IPS-18c (cell line): ENCODE results near the gene MT4.

ENCODE experiments used
- H3K4me3 ChIP-seq: 2 replicates; pipeline ENCODE4 v1.7.0; 2013; ENCODE audit warnings: low read depth, mild to moderate bottlenecking, low read length, moderate library complexity; ENCODE audit not compliant: insufficient read depth
- H3K9me3 ChIP-seq: one replicate; pipeline ENCODE4 v1.6.1; 2013; ENCODE audit warnings: mild to moderate bottlenecking, low read length, moderate library complexity; ENCODE audit not compliant: control insufficient read depth, insufficient read depth

MT4 gene

GRCh38 chr16:56609463-56609921 is 44.6 kb downstream of the MT4 start:
- Histone ChIP-seq H3K4me3 (peak overlapping the region; percentile 56), H3K9me3 (no peaks in the 10 kb centered on the region)

GRCh38 chr16:56610017-56610608 is 45.2 kb downstream of the MT4 start:
- Histone ChIP-seq H3K9me3 (no peaks in the 10 kb centered on the region), H3K4me3 (no peak overlapping the region)

- no peaks in the 10 kb centered on the region for H3K9me3 ChIP-seq
- no peak overlapping the region for H3K4me3 ChIP-seq
Measured at GRCh38 chr16:56610609-56611111, 45.8 kb downstream of the MT4 start.

GRCh38 chr16:56611281-56611833 is 46.5 kb downstream of the MT4 start:
- no peaks in the 10 kb centered on the region for H3K9me3 ChIP-seq
- no peak overlapping the region for H3K4me3 ChIP-seq

DNA sequence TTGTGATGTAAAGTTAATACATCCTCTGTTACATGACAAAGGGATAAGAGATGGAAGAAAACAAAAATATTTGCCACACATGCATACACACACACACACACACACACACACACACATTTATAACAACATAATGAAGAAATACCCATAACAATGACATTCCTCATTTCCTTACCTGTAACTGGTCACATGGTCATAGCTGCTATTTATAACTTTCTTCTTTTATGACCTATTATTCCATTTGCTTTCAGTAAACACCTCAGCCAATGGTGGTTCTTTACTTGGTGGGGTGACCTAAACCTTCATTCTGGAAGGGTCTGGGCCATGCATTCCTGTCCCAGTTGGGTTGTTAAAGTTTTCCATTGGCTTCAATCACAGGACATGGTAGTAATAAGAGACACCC is 48.8 kb downstream of the MT4 start:
- H3K9me3 ChIP-seq = no peaks in the 10 kb centered on the region
- H3K4me3 ChIP-seq = no peak overlapping the region

GRCh38 chr16:56614549-56614991 is 49.7 kb downstream of the MT4 start:
- Histone ChIP-seq H3K4me3 (no peak overlapping the region), H3K9me3 (no peaks in the 10 kb centered on the region)

GRCh38 chr16:56615353-56615752 is 50.5 kb downstream of the MT4 start:
- H3K9me3 ChIP-seq = no peaks in the 10 kb centered on the region
- no peak overlapping the region for H3K4me3 ChIP-seq

- peak overlapping the region; percentile 57 for H3K4me3 ChIP-seq
Measured at GRCh38 chr16:56616608-56617211, 51.8 kb downstream of the MT4 start.

DNA sequence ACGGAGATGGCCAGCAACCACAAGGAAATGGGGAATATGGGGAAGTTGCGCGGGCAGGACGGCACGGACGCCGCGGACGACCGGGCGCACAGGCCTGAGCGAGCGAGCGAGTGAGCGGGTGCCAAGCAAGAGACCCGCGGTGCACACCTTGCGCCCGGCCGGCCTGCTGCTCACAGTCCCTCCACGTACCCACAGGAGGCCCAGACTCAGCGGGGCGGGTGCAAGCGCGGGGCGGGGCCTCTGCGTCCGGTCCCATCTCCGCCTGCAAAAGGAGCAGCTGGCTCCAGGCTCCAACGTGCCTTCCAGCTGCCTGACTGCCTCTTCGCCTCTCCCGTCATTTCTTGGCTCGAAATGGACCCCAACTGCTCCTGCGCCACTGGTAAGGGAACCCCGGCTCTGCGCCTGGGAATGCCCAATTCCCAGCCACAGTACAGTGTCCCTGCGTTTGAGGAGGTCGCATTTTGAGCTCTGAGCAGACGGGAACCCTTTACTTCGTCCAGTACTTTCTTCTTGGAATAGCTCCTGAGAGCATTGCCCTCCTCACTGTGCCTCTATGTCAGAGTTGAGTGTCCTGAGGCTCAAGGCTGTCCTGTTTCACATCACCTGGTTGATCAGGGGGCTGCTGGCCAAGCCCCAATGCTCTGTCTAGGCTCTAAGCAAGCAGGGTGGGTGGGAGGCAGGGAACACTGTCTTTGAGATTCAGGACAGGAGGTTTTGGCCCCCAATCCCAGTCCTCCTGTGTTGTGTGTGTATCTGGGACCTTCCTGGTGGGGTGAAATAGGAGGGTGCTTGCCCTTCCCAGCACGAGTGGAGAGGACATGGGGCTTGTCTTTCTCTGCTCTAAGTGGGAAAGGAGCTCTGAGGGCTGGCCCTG is 52.6 kb downstream of the MT4 start:
- Histone ChIP-seq H3K9me3 (no peaks in the 10 kb centered on the region), H3K4me3 (peak overlapping the region; percentile 57)

More at GRCh38 chr16:56616608-56617211, 51.8 kb downstream of the MT4 start:
- no peaks in the 10 kb centered on the region for H3K9me3 ChIP-seq

GRCh38 chr16:56618138-56618537 is 53.3 kb downstream of the MT4 start:
- no peak overlapping the region for H3K4me3 ChIP-seq

More at GRCh38 chr16:56618138-56618537, 53.3 kb downstream of the MT4 start:
- H3K9me3 ChIP-seq = no peaks in the 10 kb centered on the region
